Activated naive CD4-positive, alpha-beta T cell treated with anti-CD3 and anti-CD28 coated beads, Interleukin-2, amount 50 U/mL, for 16 hours (primary cell): ENCODE measurements around the gene ACSL5.
"Not testable (repeated sequence)": the region's sequence is repeated elsewhere in the genome, so short reads cannot be mapped to it uniquely, and the experiment has no call there.

ENCODE experiments used
- DNase-seq: peaks from one replicate; pipeline ENCODE4 v3.0.0-alpha.2; 2020

ACSL5 gene

DNA sequence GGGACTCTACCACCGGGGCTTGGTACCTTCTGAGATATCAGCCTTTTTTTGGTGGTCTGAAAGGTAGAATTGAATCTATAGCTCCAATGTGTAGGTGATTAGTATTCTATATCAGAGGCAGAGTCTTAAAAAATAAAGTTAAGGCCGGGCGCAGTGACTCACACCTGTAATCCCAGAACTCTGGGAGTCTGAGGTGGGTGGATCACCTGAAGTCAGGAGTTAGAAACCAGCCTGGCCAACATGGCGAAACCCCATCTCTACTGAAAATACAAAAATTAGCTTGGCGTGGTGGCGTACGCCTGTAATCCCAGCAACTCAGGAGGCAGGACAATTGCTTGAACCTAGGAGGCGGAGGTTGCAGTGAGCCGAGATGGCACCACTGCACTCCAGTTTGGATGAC lies 3.2 kb downstream of the ACSL5 start:
- DNase-seq = not testable (repeated sequence)

DNA sequence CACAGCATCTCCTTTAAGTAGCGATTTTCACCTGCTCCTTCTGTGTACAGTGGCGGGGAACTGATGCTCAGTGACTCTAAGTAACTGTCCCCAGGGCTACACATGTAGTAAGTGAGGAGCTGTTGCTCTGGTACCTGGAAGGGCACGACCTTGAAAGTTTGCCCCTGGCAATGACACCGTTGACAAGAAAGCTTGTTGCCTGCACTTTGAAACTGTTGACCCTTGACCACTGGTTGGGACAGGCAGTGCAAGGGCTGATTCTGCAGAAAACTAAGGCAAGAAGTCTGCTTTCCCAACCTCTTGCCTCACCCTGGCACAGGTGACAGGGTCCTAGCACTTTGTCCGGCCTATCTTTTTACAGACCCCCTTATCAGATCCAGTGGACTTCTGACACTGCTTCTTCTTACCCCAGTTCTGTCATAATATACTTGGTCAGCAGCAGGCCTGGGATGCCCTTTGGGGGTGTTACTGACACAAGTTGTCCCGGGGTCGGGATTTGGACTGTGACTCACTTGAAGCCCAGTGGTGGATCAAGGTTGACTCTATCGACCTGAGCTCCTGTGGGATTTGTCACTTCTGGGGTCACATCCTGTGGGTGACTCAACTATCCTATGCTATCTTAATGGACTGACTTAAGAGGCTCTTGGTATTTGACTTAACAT lies 5.8 kb downstream of the ACSL5 start:
- DNase-seq = no peak

DNA sequence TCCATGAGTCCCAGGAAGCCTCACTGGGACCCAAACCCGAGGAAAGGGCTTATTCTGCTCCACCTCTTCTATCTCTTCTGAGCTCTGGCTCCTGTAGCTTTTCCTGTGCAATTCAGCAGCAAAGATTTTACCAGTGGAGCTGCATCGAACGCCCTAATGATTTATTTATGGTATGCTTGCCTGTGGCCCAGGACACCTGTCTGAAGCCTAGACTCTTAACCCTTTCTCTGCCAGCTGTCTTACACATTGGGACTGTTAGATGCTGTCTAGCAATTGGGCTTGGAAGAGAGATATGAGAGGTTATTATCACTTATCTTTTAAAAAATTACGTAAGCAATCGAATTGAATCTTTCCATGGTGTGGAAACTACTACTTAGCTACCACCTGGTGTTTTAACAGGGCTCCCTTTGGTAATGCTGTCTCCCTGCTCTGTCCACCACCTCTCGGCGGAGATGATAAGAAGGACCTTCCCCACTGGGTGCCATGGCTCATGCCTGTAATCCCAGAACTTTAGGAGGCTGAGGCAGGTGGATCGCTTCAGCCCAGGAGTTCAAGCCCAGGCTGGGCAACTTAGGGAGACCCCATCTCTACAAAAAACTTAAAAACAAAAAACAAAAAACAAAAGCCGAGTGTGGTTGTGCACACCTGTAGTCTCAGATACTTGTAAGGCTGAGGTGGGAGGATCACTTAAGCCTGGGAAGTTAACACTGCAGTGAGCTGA lies 8.8 kb downstream of the ACSL5 start:
- DNase-seq = no peak

DNA sequence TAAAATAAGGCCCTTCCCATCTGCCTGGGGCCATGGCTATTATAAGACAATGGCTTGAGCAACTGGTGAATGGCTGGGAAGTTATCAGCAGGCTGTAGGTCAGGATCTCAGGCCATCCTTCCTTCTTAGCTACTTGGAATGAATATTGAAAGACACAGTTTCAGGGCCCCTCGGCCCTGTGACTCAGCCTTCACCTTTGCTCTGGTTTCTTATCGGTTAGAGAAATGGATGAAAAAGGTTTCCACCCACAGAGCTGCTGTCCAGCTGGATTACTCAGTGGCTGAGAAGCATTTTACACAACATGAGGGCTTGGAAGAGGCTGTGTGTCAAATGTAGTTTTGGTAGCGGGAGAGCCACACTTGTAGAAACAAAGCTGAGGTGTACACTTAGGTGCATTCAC lies 9.4 kb downstream of the ACSL5 start:
- no peak for DNase-seq

DNA sequence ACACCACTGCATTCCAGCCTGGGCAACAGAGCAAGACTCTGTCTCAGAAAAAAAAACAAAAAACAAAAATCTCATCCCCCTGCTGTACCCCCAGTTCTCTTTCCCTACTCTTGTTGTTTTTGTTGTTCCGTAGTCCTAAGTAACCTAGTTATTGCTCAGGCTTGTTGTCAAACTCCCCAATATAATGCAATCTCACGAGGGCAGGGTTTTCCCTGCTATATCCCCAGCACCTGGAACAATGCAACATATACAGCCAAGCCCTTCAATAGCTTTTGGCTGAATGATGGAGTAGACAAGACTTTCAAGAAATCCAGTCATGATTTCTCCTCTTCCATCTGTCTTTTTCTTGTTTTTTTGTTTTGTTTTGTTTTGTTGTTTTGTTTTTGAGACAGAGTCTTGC lies 10.2 kb downstream of the ACSL5 start:
- no peak for DNase-seq

DNA sequence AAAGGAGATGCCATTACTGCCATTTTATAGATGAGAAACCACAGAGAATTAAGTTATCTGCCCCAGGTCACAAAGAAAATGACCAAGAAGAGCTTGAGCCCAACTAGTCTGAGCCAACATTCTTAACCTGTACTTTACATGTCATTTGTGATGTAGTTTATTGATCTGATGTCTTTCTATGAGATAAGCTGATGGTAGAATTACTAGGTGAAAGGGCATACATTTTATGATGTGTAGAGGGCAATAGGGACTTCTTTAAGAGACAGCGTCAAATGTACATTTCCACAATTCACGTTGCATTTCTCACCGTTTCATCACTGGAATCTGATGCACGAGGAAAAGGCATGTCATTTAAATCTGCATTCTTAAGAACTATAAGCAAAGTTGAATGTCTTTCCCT lies 11.3 kb downstream of the ACSL5 start:
- no peak for DNase-seq

DNA sequence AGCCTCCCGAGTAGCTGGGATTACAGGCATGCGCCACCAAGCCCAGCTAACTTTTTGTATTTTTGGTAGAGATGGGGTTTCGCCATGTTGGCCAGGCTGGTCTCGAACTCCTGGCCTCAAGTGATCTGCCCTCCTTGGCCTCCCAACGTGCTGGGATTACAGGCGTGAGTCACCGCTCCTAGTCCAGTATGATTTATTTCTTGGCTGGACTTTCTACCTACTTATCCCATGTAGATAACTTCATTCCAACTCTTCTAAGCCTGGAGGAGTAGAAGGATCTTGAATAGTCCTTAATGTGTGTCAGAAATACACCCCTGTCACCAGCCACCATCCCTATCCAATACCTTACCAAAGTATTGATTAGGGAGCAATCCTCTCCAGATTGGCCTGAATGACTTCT lies 14.1 kb downstream of the ACSL5 start:
- not testable (repeated sequence) for DNase-seq

DNA sequence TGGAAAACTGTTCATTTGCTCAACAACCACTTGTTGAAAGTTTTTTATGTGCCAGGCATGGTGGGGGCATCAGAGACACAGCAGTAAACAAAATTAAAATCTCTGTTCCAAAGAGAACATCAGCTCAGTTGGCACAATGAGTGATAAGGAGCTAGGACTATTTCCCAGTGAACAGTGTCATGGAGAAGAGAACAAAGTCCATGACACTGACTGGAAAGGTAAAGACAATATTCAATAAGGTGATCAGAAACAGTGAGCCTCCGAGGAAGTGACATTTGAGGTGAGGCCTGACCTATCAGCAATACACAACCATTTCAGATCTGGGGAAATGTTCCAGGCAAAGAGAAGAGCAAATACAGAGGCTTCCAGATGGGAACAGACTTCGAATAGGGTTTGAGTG lies 14.6 kb downstream of the ACSL5 start:
- no peak for DNase-seq

DNA sequence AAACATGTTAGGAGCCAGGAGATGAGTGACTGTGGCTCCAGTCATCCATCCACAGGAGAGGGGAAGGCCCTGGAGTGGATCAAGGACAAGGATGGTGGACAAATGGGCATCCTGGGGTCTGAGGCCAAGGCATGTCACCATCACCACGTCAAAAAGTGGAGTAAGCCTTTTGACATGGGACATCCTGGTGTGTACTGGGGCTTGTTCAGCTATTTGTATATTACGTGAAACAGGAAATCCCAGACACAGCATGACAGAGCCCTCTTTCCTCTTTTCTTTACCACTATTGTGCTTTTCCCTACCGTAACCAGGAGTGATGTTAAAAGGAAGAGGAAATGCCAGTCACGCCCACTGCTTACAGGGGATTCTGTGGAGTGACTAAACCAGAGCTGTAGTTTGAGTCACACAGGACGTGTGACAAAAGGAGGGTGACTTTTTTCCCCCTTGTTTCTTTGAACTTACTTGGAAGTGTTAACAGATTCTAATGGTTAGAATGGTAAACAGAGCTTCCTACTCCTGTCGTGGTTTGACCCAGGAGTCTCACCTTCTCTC lies 15.4 kb downstream of the ACSL5 start:
- DNase-seq = peak; percentile 53

DNA sequence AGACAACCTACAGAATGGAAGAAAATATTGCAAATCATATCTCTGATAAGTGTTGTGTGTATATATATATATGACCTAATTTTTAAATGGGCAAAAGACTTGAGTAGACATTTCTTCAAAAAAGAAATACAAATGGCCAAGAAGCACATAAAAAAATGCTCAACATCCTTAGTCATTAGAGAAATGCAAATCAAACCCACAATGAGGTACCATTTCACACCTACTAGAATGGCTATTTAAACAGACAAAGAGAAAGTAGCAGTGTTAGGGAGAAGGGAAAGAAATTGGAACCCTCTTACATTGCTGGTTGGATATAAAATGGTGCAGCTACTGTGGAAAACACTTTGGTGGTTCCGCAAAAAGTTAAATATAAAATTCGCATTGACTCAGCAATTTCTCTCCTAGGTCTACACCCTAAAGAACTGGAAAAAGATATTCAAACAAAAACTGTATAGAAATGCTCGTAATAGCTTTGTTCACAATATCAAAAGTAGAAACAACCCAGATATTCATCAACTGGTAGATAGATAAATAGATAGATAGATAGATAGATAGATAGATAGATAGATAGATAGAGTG lies 16.3 kb downstream of the ACSL5 start:
- no peak for DNase-seq

DNA sequence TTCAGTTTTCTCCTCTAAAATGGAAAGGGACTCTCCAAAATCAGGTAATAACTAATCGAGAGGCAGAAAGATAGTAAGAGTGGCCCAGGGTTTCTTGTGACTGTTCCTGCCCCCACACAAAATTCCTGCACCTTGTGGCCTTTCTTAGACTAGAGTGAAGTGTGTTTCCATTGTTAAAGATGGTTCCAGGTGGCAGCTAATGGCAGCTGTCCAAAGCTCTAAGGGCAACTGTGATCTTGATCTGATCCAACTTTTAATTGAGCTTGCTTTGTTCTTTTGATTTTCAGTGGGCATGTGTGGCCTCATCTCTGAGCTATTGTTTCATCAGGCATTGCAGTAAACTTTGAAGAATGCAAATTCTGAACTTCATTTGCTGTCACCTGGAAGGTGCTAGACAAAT lies 19.4 kb downstream of the ACSL5 start:
- DNase-seq = no peak

DNA sequence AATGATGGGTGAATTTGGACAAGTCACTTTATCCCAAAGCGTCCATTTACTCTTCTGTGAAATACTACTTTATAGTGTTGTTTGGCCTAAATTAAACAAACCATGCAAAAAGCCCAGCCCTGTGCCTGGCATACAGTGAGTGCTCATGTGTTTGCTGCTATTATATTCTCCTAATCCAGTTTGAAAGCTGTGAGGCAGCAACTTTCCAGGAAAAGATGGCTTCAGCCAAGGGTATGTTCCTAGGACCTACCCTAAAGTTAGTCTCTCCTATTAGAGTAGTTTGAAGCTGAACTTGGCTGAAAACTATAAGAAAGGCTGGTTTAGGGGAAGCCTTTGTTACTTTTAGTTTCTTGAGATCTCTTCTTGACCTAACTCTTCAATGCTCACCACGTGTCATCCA lies 19.9 kb downstream of the ACSL5 start:
- DNase-seq = no peak

DNA sequence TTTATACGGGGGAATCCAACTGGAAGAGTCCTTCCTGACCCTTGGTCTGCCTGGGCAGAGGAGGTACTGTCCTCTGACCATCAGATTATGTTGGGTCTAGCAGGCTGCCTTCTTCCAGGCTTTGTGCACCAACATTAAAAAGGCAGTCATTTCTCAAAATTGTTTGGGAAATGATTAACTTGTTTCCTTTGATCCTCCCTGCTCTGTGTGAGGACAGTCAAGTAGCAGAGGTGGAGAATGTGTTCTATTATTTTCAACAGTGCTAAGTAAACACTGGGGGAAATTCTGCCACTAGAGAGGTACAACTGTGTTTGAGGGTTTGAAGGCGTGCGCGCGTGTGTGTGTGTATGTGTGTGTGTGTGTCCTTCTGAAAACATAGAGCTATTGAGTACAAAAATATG lies 20.6 kb downstream of the ACSL5 start:
- DNase-seq = no peak

DNA sequence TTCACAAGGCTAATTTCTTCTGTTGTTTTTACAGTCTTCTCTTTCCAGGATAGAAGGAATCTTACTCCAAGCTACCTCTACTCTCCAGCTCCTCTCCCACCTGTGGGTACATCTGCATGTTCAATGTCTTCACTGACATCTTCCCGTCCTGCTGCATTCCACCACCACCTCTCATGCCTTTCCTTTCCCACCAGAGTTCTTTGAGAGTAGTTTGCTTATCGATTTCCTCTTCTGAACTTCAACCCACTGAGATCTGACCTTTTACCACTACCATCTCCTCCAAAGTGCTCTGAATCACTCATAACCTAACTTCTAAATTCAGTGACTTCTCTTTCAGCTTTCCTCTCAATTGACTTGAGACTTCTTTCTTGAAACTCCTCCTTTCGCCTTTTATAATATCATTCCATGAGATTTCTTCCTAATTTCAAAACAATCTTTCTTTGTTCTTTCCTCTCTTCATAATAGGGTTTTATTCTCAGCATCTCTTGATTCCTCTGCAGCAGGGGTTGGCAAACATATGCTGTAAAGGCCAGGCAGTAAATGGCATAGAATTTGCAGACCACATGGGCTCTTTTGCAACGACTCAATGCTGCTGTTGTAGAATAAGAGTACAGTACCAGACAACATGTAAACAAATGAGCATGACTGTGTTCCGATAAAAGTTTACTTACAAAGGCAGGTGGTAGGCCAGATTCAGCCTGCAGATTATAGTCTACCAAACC lies 22.1 kb downstream of the ACSL5 start:
- no peak for DNase-seq

DNA sequence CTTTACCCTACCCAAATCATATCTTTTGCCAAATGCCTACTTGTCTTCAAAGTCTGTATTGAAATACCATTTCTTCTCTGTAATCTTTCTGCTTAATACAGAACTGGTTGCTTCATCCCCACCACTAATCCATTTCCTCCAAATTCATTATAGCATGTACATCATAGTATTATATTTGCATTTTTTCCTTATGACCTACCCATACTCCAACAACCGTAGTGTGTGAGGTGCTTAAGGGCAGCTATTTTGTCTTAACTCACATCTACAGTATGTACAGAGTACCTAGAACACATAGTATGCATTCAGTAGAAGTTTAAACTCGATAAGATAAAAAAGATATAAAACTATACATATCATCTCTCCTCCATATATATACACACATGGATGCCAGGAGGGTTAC lies 23.7 kb downstream of the ACSL5 start:
- DNase-seq = no peak

DNA sequence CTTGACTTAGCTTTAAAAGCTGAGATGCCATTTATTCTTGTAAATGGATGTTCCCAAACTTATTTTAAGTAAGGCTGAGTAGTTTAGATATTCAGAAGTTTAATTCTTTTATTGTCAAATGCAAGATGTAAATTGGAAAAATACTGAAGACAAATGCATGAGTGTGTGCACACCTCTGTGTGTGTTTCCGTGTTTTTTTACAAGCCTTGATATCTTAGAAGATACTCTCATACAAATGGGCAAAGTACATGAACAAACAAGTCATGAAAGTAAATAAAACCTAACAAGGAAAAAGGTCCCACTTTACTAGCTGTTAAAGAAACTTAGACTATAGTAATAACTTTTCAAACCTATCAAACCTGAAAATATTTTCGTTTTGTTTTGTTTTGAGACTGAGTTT lies 29.0 kb downstream of the ACSL5 start:
- no peak for DNase-seq

DNA sequence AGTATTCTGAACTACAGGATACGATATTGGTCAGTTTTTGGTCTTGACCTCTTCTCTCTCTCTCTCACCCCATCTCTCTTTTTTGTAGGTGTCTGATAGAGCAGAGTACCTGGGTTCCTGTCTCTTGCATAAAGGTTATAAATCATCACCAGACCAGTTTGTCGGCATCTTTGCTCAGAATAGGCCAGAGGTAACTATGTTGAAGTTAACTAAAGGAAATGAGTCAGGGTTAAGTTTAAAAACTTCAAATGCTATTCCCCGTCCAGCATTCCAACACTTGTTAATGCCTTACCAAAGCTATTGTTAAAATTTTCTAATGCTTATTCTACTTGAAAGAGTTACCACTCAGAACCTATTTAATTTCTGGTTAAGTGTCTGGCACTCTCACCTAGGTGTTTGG lies 30.7 kb downstream of the ACSL5 start:
- DNase-seq = no peak

DNA sequence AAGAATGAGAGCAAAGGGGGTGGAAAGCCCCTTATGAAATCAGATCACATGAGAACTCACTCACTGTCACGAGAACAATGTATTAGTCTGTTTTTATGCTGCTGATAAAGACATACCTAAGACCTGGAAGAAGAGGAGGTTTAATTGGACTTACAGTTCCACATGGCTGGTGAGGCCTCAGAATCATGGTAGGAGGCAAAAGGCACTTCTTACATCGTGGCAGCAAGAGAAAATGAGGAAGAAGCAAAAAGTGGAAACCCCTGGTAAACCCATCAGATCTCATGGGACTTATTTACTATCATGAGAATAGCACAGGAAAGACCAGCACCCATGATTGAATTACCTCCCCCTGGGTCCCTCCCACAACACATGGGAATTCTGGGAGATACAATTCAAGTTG lies 32.9 kb downstream of the ACSL5 start:
- DNase-seq = not testable (repeated sequence)

DNA sequence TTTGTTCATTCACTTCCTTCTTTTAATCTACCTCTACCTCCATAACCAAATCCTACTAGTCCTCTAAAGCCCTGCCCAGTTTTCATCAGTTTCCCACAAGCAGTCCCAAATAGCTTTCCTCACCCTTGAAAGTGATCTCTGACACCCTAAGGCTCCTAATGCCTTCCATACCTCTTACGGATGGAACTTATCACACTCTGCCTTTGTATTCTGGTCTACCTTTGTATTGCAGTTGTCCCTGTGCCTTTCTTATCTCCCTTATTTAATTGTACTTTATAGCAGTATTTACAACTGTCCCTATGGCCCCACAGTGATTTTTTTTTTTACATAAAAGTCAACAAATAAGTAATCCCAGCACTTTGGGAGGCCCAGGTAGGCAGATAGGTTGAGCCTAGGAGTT lies 33.8 kb downstream of the ACSL5 start:
- DNase-seq = no peak

DNA sequence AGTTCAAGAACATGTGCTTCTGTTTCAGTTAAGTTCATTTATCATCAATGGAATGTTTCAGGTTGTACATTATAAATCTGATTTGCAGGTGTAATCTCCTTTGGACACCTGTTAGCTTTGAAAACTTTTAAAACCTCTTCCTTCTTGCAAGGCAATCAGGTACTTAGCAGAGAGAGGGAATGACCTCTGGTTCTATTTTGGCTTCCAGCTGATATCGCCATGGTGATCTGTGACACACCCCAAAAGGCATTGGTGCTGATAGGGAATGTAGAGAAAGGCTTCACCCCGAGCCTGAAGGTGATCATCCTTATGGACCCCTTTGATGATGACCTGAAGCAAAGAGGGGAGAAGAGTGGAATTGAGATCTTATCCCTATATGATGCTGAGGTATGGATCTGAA lies 35.4 kb downstream of the ACSL5 start:
- DNase-seq = no peak

DNA sequence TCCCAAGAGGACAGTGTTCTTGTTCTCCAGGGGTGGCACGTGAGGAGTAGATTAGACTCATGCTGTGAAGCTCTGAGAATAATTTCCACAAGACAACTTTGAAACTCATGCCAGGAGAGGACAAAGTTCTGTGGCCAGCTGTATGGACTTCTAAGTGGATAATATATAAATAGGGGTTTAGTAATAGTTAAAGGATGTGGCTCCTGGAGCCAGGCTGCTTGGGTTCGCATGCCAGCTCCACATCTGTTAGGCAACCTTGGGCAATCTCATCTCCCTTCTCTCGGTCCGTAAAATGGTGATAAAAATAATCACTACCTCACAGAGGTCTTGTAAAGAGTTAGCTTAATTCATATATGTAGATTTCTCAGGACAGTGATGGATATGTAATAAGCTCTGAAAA lies 35.8 kb downstream of the ACSL5 start:
- DNase-seq = no peak

DNA sequence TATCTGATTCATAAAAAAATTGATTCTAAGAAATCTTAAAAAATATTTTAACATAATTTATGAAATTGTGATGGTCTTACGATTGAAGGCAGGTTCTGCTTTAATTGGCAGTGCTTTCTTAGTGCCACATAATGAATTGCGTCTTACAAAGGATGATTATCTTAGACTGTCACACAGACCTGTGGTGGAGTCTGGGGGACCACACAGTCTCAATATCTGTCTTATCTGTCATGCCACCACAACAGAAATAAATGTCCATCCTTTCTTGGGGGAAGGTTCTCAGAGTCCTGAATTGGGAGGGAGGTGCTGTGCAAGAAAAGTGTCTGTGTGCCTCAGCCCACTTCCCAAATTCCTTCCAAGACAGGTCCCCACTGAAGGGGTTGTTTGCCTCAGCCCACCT lies 38.8 kb downstream of the ACSL5 start:
- DNase-seq = no peak

DNA sequence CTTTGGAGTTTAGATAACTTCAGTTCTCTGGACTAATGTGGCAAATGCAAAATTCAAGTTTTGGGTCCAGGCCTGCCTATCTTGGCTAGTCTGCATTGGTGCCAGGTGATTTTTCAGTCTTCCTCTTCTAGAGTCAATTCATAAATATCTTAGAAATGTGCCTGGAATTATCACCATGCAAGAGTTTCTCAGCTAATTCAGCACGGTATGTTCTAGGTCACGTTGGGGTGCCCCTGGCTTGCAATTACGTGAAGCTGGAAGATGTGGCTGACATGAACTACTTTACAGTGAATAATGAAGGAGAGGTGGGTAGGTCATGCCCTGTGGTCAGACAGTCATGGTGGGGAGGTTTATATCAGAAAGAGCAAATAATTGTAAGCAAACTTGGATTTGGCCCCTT lies 47.8 kb downstream of the ACSL5 start:
- DNase-seq = no peak

DNA sequence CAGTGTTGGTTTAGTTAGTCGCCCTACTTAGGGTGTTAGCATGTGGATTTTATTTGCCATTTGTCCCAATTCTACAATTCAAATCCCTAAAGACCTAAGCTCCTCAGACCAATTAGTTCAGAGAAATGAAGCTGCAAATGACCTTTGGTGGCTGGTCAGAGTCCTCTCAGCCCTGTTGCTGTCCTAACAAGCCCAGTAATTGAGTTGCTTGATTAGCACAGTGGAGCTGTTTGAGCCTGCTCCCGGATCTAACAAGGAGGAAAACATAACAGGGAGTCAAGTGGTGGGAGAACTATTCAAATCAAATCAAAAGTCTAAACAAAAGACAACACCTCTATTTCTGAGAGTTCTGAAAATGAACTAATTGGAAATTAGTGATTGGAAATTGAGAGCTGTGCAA lies 50.7 kb downstream of the ACSL5 start:
- DNase-seq = no peak
